GM12878 (cell line): ENCODE data around the gene AOAH. TPM values are rescaled to one million over a fixed set of nuclear protein-coding genes. Genes with fewer than 3 reads are reported as not detected.

Source experiments
- ATAC-seq: fragments of 200-7000 bp; cut with Tn5 transposase; 3 replicates; pipeline ENCODE4 v1.9.1; 2020; ENCODE audit warnings: mild to moderate bottlenecking, moderate library complexity
- BruUV-seq: library from RNA; stranded (reverse); fragments of 400-500 nt; replicated peaks from 2 replicates; lab custom pipeline; 2021; lab: Mats Ljungman, UMichigan
- CTCF ChIA-PET: fragments of 300-600 bp; sonication (Branson Sonifier 250); formaldehyde crosslinking; extraction: SDS; loops from one replicate; lab custom pipeline; 2021; ENCODE audit warnings: inconsistent platforms; lab: Yijun Ruan, JAX
- POLR2A ChIA-PET: fragments of 350-600 bp; formaldehyde crosslinking; extraction: SDS; loops from one replicate; lab custom pipeline; 2021; ENCODE audit warnings: inconsistent platforms; lab: Charles Lee
- RAD21 ChIA-PET: fragments of 300-600 bp; sonication (Branson Sonifier 250); formaldehyde crosslinking; loops from one replicate; lab custom pipeline; 2023; ENCODE audit warnings: antibody characterized with exemption; ENCODE audit not compliant: unreplicated experiment; lab: Charles Lee
- SMC1A ChIA-PET: fragments of 300-600 bp; sonication (Branson Sonifier 250); formaldehyde crosslinking; loops from one replicate; lab custom pipeline; 2023; ENCODE audit not compliant: unreplicated experiment, uncharacterized antibody; lab: Charles Lee
- DNase-seq: peaks from one replicate; pipeline ENCODE4 v3.0.0-alpha.2; 2011; ENCODE audit warnings: low read depth, low spot score
- FAIRE-seq: peaks from 3 replicates; lab custom pipeline; 2011; peaks lifted over from hg19 to GRCh38; lab: Jason Lieb, UNC
- H2AFZ ChIP-seq: 2 replicates; pipeline ENCODE4 v1.6.0; 2011; ENCODE audit warnings: low read depth, low read length, control low read depth; ENCODE audit not compliant: control insufficient read depth
- H3K27ac ChIP-seq: 2 replicates; pipeline ENCODE4 v1.5.1; 2011; ENCODE audit warnings: control low read depth; ENCODE audit not compliant: control insufficient read depth, insufficient read depth
- H3K27me3 ChIP-seq, 2 experiments: replicated peaks in 1 of 2; 2 replicates each; pipeline versions ENCODE4 v1.6.0 to v1.6.1; 2011; ENCODE audit warnings: low read length in 1 of 2; ENCODE audit not compliant: control insufficient read depth in 2 of 2, insufficient read depth in 2 of 2
- H3K36me3 ChIP-seq, 2 experiments: 2 replicates each; pipeline ENCODE4 v1.5.1; 2011; ENCODE audit warnings: low read length in 1 of 2; ENCODE audit not compliant: control insufficient read depth in 2 of 2, insufficient read depth in 2 of 2
- H3K4me1 ChIP-seq: 2 replicates; pipeline ENCODE4 v1.6.1; 2011; ENCODE audit warnings: mild to moderate bottlenecking, low read length, moderate library complexity, mixed read lengths; ENCODE audit not compliant: control insufficient read depth, insufficient read depth
- H3K4me2 ChIP-seq: 2 replicates; pipeline ENCODE4 v1.6.0; 2011; ENCODE audit warnings: control low read depth; ENCODE audit not compliant: control insufficient read depth, insufficient read depth
- H3K4me3 ChIP-seq: fragments of 200-600 bp; sonication (generic); 2 replicates; pipeline ENCODE4 v1.5.1; 2016
- H3K79me2 ChIP-seq: 2 replicates; pipeline ENCODE4 v1.6.0; 2011; ENCODE audit warnings: low read length; ENCODE audit not compliant: control insufficient read depth, insufficient read depth
- H3K9ac ChIP-seq: 2 replicates; pipeline ENCODE4 v1.8.0; 2011; ENCODE audit warnings: low read length, control low read depth, mixed read lengths; ENCODE audit not compliant: control insufficient read depth, insufficient read depth
- H3K9me3 ChIP-seq: replicated peaks from 3 replicates; pipeline ENCODE4 v1.5.1; 2011; ENCODE audit warnings: mild to moderate bottlenecking, low read length; ENCODE audit not compliant: control insufficient read depth, insufficient read depth
- H4K20me1 ChIP-seq: 2 replicates; pipeline ENCODE4 v1.6.0; 2011; ENCODE audit not compliant: control insufficient read depth, insufficient read depth
- BCLAF1 ChIP-seq: fragments of 450-650 bp; IDR thresholded peaks from 2 replicates; pipeline ENCODE4 v1.6.1; 2017; ENCODE audit warnings: antibody characterized with exemption, mild to moderate bottlenecking, moderate library complexity
- CREB1 ChIP-seq: IDR thresholded peaks from 2 replicates; pipeline ENCODE4 v1.6.1; 2012; ENCODE audit warnings: low read depth, mild to moderate bottlenecking, inconsistent platforms
- EZH2 ChIP-seq: IDR thresholded peaks from 2 replicates; pipeline ENCODE4 v1.6.1; 2012; ENCODE audit warnings: low read depth, mild to moderate bottlenecking, control low read depth, inconsistent platforms, low read length, borderline replicate concordance; ENCODE audit not compliant: control insufficient read depth
- IKZF2 ChIP-seq, 2 experiments: fragments of 450-650 bp; IDR thresholded peaks; 2 replicates each; pipeline ENCODE4 v1.6.1; 2017; ENCODE audit warnings: mild to moderate bottlenecking in 2 of 2, moderate library complexity in 2 of 2
- SPI1 ChIP-seq: IDR thresholded peaks from 2 replicates; pipeline ENCODE4 v1.6.1; 2011; ENCODE audit warnings: low read depth, mild to moderate bottlenecking, low read length, moderate library complexity, borderline replicate concordance; ENCODE audit not compliant: insufficient read depth
- YBX1 ChIP-seq: fragments of 450-650 bp; IDR thresholded peaks from 2 replicates; pipeline ENCODE4 v1.6.1; 2016; ENCODE audit warnings: antibody characterized with exemption
- WGBS: methylation state at CpG from one replicate; pipeline ENCODE4 v1.1.6; 2016; ENCODE audit warnings: low lambda C conversion rate; ENCODE audit not compliant: insufficient replicate concordance, insufficient coverage; ENCODE audit errors: missing lambda C conversion rate; 5-methylcytosine and 5-hydroxymethylcytosine counted together
- in situ Hi-C: fragments of 300-500 bp; cut with MboI; formaldehyde crosslinking; loops from 9 replicates; pipeline ENCODE4 v1.14.3; 2018; ENCODE audit warnings: mixed read lengths
- intact Hi-C: fragments of 100-400 bp; cut with micrococcal nuclease; formaldehyde crosslinking; loops from one replicate; pipeline ENCODE4 v1.14.2; 2022; ENCODE audit not compliant: unreplicated experiment
- polyA plus RNA-seq, 11 experiments: library from polyadenylated mRNA; depleted of rRNA in 4 of 11; unstranded in 6 of 11; stranded (reverse) in 5 of 11; fragments of >200 nt; fragmentation: Nextera tagmentation in 4 of 11; fragmentation: Illumina TruSeq in 1 of 11; extraction: Ambion mirVana in 4 of 11; extraction: Trizol in 1 of 11; gene quantifications; 1 replicate in 1 of 11; 2 replicates in 10 of 11; pipeline versions ENCODE4 v1.2.1 to v1.2.3, GENCODE V29; 2011 to 2016; ENCODE audit warnings: inconsistent platforms in 2 of 11, missing spikeins in 2 of 11, low read depth in 1 of 11
- total RNA-seq, 4 experiments: library from RNA; depleted of rRNA in 3 of 4; stranded (reverse); fragments of >200 nt in 3 of 4; fragmentation: Illumina TruSeq in 1 of 4; extraction: Trizol in 1 of 4; gene quantifications; 2 replicates each; pipeline versions ENCODE4 v1.2.1 to v1.2.3, GENCODE V29; 2013 to 2021

Gene AOAH
- total and polyA plus RNA-seq, 10 of the 15 experiments (the other 5 are each of a cell fraction or from before 2014, with no cell fraction given) = 0.32 to 2.8 (median 1.4) TPM

GRCh38 chr7:36532981-36533499 lies 191.3 kb downstream of the AOAH start (continued):
- TF ChIP-seq BCLAF1 (no peak), EZH2 (no peak), IKZF2 (IDR thresholded peaks at IDR 0.05) (no peak), YBX1 (no peak), SPI1 (no peak)

GRCh38 chr7:36531951-36532350 lies 192.3 kb downstream of the AOAH start:
- no peak overlapping the region for H2AFZ ChIP-seq
- WGBS = 61% methylated on average over 7 of the region's 7 CpGs
- H3K9me3 ChIP-seq = no peaks in the 10 kb centered on the region
- FAIRE-seq (no peak), ATAC-seq (no peak), DNase-seq (no peak)
- POLR2A ChIA-PET = no interaction called here
- H3K27ac ChIP-seq = no peak overlapping the region
- H4K20me1 ChIP-seq = no peaks in the 10 kb centered on the region
- no peak overlapping the region for H3K9ac ChIP-seq
- no TSS peak for BruUV-seq
- in situ Hi-C loops (no loop called here), intact Hi-C loops (no loop called here)
- CTCF ChIA-PET = no interaction called here
- peaks cover 1% of the 10 kb centered on the region; the same call in 1 of the 2 replicates for H3K4me1 ChIP-seq
- no peaks in the 10 kb centered on the region for H3K79me2 ChIP-seq
- no peak overlapping the region for H3K4me3 ChIP-seq
- H3K4me2 ChIP-seq = no peak overlapping the region
- TF ChIP-seq CREB1 = no peak
- SMC1A ChIA-PET = no interaction called here
- H3K36me3 ChIP-seq = no peaks in the 10 kb centered on the region
- no peaks in the 10 kb centered on the region; a peak in 1 of 4 replicates for H3K27me3 ChIP-seq
- RAD21 ChIA-PET = no interaction called here
